ENCODE measurements around the gene ANXA11. TPM values are rescaled to one million over a fixed set of nuclear protein-coding genes. Genes with fewer than 3 reads are reported as not detected.
A peak's percentile ranks its signal among the peaks of the same experiment; 100 is the strongest.

ANXA11 gene
- total and polyA plus RNA-seq, 9 of the 15 experiments (the other 6 are each of a cell fraction or from before 2014, with no cell fraction given): 43.6 to 212 (median 109) TPM

- peaks cover 14% of the 10 kb centered on the region; the same call in 1 of the 2 replicates for H4K20me1 ChIP-seq (replicated peaks; ENCODE audit: control insufficient read depth, insufficient read depth, low read length)
- H3K36me3 ChIP-seq (ENCODE audit: control insufficient read depth, insufficient read depth, low read length): peaks cover 56% of the 10 kb centered on the region
- DNase-seq (ENCODE audit: extremely low read depth in 1 of 4, low spot score in 3 of 4) (no peak), ATAC-seq (no peak), FAIRE-seq (no peak)
- peaks cover 0 to 3% of the 10 kb centered on the region in 2 experiments; a peak in 1 of 5 replicates for H3K4me1 ChIP-seq (replicated peaks in 1 of 2; ENCODE audit: control insufficient read depth in 2 of 2, insufficient read depth in 2 of 2, low read length in 2 of 2)
- BruUV-seq (replicated peaks): no TSS peak
- ChIA-PET CTCF (ENCODE audit: low intra/inter-chr PET ratio) (no interaction called here), POLR2A (interaction anchor here (4.5 kb wide), 1 partner anchor 13 kb away, joined by 26 read pairs; no protein-coding TSS in a partner anchor)
- 92% methylated on average over 14 of the region's 15 CpGs for whole genome bisulfite sequencing (ENCODE audit: insufficient coverage, low coverage, missing lambda C conversion rate)
- in situ Hi-C loops (cut with MboI): no loop called here
- H3K4me2 ChIP-seq (ENCODE audit: insufficient read depth, low read length): no peak overlapping the region
- intact Hi-C loops (cut with micrococcal nuclease): no loop called here
- no peak overlapping the region for H3K27ac ChIP-seq (ENCODE audit: extremely low read depth, low read depth, low read length)
- H3K9ac ChIP-seq (ENCODE audit: insufficient read depth in 1 of 2, low read depth in 2 of 2, low read length in 2 of 2): 0 out of 4 replicates have a peak overlapping the region, but pooled peaks of 1 of the 2 experiments have one; percentile 3
- H3K9me1 ChIP-seq (ENCODE audit: control insufficient read depth, insufficient read depth, low read length): peaks cover 3% of the 10 kb centered on the region
- peaks cover 34% of the 10 kb centered on the region for H3K79me2 ChIP-seq (ENCODE audit: control insufficient read depth, insufficient read depth, low read length)
- H2AFZ ChIP-seq (ENCODE audit: low read depth, low read length): no peak overlapping the region
- no peaks in the 10 kb centered on the region for H3K27me3 ChIP-seq (ENCODE audit: control insufficient read depth in 2 of 2, insufficient read depth in 2 of 2, low read length in 2 of 2)
- no peaks in the 10 kb centered on the region for H3K9me3 ChIP-seq (replicated peaks; ENCODE audit: control insufficient read depth, insufficient read depth, low read depth, low read length)
- no peak overlapping the region for H3K4me3 ChIP-seq
- TF ChIP-seq ZNF12 (CRISPR knock-in tag; IDR thresholded peaks at IDR 0.05) (no peak), SAFB2 (IDR thresholded peaks at IDR 0.05; ENCODE audit: borderline replicate concordance, low read depth, low read length, severe bottlenecking) (no peak), ZNF165 (CRISPR knock-in tag; IDR thresholded peaks at IDR 0.05; ENCODE audit: borderline replicate concordance) (no peak), ZNF444 (CRISPR knock-in tag; IDR thresholded peaks at IDR 0.05) (no peak), ZNF609 (CRISPR knock-in tag; IDR thresholded peaks at IDR 0.05; ENCODE audit: borderline replicate concordance) (no peak), KLF6 (CRISPR knock-in tag; IDR thresholded peaks at IDR 0.05; ENCODE audit: borderline replicate concordance) (no peak), SRF (CRISPR knock-in tag; IDR thresholded peaks at IDR 0.05) (no peak), RCOR1 (IDR thresholded peaks at IDR 0.05; ENCODE audit: borderline replicate concordance in 1 of 2, low read depth in 2 of 2, low read length in 2 of 2) (no peak), CREB1 (IDR thresholded peaks at IDR 0.05) (no peak), CREB1 (CRISPR knock-in tag; IDR thresholded peaks at IDR 0.05) (no peak), PCBP2 (IDR thresholded peaks at IDR 0.05; ENCODE audit: low read depth, low read length, poor library complexity, severe bottlenecking) (no peak), ZNF586 (CRISPR knock-in tag; conservative IDR thresholded peaks at IDR 0.05) (no peak), CEBPG (CRISPR knock-in tag; IDR thresholded peaks at IDR 0.05) (no peak), CEBPG (tag; conservative IDR thresholded peaks at IDR 0.05 in 1 of 2, IDR thresholded peaks at IDR 0.05 in 1 of 2) (no peak), ZNF174 (CRISPR knock-in tag; IDR thresholded peaks at IDR 0.05) (no peak)
- TF ChIP-seq, protein P1, sequence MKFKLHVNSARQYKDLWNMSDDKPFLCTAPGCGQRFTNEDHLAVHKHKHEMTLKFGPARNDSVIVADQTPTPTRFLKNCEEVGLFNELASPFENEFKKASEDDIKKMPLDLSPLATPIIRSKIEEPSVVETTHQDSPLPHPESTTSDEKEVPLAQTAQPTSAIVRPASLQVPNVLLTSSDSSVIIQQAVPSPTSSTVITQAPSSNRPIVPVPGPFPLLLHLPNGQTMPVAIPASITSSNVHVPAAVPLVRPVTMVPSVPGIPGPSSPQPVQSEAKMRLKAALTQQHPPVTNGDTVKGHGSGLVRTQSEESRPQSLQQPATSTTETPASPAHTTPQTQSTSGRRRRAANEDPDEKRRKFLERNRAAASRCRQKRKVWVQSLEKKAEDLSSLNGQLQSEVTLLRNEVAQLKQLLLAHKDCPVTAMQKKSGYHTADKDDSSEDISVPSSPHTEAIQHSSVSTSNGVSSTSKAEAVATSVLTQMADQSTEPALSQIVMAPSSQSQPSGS (CRISPR knock-in tag; IDR thresholded peaks at IDR 0.05): no peak
Observed at GRCh38 chr10:80174641-80175395, 30.5 kb downstream of the ANXA11 start.

Measured in K562 (cell line).